GM12873 (cell line): ENCODE data around the gene ATP10A.

Experiments used
- CTCF ChIP-seq: IDR thresholded peaks from 2 replicates; pipeline ENCODE4 v1.5.1; 2012; ENCODE audit warnings: low read depth, mild to moderate bottlenecking, moderate library complexity, low read length, control low read depth; ENCODE audit not compliant: insufficient read depth; ENCODE audit errors: missing control alignments

ATP10A gene

DNA sequence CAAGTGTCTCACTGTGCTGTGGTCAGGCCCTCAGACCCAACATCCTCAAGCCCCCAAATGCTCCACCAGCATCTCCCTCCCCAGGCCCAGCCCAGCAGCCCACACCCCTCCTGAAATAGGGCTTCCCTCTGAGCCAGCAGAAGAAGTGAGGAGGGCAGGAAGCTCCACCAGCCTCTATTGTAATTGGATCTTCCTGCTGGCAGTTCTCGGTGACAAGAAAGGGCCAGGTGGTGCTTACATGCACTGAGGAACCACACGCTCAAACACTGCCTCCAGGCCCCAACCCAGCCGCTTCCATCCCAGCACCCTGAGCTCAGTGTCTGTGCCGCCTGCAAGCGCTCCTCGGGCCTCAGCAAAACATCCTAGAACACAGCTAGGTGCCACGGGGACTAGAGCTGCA is 96.7 kb downstream of the ATP10A start:
- TF ChIP-seq CTCF = no peak

DNA sequence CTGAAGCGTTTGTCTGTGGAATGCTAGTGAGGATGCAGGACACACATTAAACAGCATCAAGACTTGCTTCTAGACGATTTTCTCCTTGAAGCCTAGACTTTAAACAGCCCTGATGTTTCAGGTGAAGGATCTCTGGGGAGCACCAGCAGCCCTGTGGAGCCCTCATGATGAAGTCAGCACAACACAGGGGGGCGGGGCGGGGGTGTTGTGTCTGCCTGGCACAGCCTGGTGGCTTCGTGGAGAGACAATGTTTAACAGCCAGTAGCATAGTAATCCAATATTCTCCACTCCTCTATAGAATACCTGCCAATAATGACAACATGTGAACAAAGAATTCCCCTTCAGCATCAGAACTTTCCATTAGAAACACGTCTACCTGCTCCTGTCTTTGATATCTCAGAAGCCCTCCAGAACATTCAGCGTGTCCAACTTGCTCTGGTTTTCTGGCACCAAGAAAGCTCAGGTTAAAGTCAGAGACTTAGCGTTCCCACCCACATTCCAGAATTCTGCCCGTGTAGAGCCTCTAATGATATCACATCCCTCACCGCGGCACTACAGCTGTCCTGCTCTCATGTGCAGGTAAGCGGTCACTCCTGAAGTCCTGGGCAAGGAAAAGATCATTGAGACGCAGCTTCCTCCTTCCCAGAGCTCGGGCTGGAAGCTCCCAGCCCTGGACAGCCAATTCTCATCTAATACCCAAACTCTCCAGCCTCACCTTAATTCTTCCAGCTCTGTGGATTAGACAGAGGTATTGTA is 98.0 kb downstream of the ATP10A start:
- no peak for TF ChIP-seq CTCF

DNA sequence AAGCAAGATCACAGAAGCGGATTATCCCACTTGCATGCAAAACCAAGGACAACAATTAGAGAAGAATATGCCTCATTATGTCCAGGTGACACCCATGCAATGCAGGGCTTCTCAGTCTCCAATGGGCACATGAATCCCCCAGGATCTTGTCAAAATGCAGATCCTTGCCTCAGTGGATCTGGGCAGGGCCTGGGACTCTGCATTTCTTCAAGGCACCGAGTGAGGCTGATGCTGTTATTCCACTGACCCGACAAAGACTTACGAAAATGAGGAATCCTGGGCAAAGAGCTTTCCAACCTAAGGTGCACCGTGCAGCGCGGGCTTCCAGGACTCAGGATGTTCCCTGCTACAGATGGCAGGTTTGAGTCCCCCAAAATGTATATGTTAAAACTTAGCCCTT is 99.2 kb downstream of the ATP10A start:
- TF ChIP-seq CTCF = no peak

DNA sequence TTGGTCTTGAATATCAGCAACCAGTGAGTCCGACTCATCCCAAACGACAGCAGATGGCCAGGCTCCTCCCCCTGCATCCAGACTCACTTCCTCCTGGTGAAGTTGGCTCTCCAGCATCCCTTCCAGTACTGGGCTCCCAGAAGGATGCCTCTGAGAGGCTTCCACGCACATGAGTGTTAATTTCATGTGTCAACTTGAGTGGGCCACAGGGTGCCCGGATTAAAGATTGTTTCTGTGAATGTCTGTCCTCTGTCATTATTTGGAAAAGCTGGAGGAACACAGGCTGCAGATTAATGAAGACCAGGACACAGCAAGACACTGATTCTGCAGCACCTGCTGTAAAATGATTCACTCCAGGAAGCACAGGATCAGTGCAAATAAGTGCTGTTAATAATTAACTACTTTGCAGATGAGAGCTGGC is 99.8 kb downstream of the ATP10A start:
- TF ChIP-seq CTCF = no peak

DNA sequence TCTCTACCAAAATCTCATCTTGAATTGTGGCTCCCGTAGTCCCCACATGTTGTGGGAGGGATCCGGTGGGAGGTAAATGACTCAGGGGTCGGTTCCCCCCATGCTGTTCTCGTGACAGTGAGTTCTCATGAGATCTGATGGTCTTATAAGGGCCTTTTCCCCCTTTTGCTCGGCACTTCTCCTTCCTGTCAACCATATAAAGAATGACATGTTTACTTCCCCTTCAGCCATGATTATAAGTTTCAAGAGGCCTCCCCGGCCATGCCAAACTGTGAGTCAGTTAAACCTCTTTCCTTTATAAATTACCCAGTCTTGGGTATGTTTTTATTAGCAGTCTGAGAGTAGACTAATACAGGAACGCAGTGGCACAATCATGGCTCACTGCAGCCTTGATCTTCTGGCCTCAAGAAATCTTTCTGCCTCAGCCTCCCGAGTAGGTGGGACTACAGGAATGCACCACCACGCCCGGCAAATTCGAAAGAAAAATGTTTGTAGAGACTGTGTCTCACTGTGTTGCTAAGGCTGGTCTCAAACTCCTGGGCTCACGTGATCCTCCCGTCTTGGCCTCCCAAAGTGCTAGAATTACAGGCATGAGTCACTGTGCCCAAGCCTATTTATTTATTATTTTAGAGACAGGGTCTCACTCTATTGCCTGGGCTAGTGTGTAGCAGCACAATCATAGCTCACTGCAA is 101.0 kb downstream of the ATP10A start:
- no peak for TF ChIP-seq CTCF

GRCh38 chr15:25759421-25759820 is 103.7 kb downstream of the ATP10A start:
- no peak for TF ChIP-seq CTCF

GRCh38 chr15:25743548-25744275 is 119.4 kb downstream of the ATP10A start:
- TF ChIP-seq CTCF = no peak
